Neural crest cell (in vitro differentiated cells): ENCODE results near the gene RAB3IL1. TPM values are rescaled to one million over a fixed set of nuclear protein-coding genes. Genes with fewer than 3 reads are reported as not detected.

Experiments
- DNase-seq: peaks from one replicate; pipeline ENCODE4 v3.0.0; 2021; ENCODE audit warnings: low read depth, mixed read lengths, low spot score
- H3K27ac Mint-ChIP-seq: one replicate; pipeline ENCODE4 v1.8.0; 2021; ENCODE audit warnings: mild to moderate bottlenecking, mixed read lengths; ENCODE audit not compliant: unreplicated experiment
- H3K27me3 Mint-ChIP-seq: 2 replicates; pipeline ENCODE4 v1.8.0; 2021; ENCODE audit warnings: low read depth, mild to moderate bottlenecking, mixed read lengths
- H3K36me3 Mint-ChIP-seq: 2 replicates; pipeline ENCODE4 v1.8.0; 2021; ENCODE audit warnings: low read depth, mild to moderate bottlenecking, mixed read lengths
- H3K4me1 Mint-ChIP-seq: 2 replicates; pipeline ENCODE4 v1.8.0; 2021; ENCODE audit warnings: mixed read lengths
- H3K4me3 Mint-ChIP-seq: one replicate; pipeline ENCODE4 v1.8.0; 2021; ENCODE audit warnings: mild to moderate bottlenecking, mixed read lengths
- H3K9me3 Mint-ChIP-seq: 2 replicates; pipeline ENCODE4 v1.8.0; 2021; ENCODE audit warnings: mixed read lengths
- total RNA-seq: library from RNA; stranded (reverse); gene quantifications from 2 replicates; pipeline ENCODE4 v1.2.1, GENCODE V29; 2021
- TF ChIP-seq, protein P1 (sequence below): fragments of 200-600 bp; sonication (generic); conservative IDR thresholded peaks from 2 replicates; pipeline ENCODE4 v1.5.0; 2021; ENCODE audit warnings: antibody characterized with exemption, mild to moderate bottlenecking

The RAB3IL1 gene
- total RNA-seq, 1 donor from 2014 or later, result 3.4 TPM

GRCh38 chr11:61945191-61945590 is 27.8 kb upstream of the RAB3IL1 start:
- H3K36me3 Mint-ChIP-seq, result no peaks in the 10 kb centered on the region
- no peak overlapping the region for H3K27ac Mint-ChIP-seq
- peaks cover 12% of the 10 kb centered on the region for H3K4me1 Mint-ChIP-seq
- TF ChIP-seq, protein P1, sequence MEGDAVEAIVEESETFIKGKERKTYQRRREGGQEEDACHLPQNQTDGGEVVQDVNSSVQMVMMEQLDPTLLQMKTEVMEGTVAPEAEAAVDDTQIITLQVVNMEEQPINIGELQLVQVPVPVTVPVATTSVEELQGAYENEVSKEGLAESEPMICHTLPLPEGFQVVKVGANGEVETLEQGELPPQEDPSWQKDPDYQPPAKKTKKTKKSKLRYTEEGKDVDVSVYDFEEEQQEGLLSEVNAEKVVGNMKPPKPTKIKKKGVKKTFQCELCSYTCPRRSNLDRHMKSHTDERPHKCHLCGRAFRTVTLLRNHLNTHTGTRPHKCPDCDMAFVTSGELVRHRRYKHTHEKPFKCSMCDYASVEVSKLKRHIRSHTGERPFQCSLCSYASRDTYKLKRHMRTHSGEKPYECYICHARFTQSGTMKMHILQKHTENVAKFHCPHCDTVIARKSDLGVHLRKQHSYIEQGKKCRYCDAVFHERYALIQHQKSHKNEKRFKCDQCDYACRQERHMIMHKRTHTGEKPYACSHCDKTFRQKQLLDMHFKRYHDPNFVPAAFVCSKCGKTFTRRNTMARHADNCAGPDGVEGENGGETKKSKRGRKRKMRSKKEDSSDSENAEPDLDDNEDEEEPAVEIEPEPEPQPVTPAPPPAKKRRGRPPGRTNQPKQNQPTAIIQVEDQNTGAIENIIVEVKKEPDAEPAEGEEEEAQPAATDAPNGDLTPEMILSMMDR, result no peak
- DNase-seq, result no peak
- H3K4me3 Mint-ChIP-seq, result no peak overlapping the region
- no peaks in the 10 kb centered on the region for H3K9me3 Mint-ChIP-seq
- peaks cover 16% of the 10 kb centered on the region for H3K27me3 Mint-ChIP-seq

DNA sequence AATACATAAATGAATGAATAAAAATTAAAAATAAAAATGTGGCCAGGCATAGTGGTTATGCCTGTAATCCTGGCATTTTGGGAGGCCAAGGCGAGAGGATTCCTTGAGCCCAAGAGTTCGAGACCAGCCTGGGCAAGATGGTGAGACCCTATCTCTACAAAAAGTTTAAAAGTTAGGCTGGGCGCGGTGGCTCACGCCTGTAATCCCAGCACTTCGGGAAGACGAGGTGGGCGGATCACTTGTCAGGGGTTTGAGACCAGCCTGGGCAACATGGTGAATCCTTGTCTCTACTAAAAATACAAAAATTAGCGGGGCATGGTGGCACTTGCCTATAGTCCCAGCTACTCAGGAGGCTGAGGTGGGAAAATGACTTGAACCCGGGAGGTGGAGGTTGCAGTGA is 23.1 kb upstream of the RAB3IL1 start:
- H3K27me3 Mint-ChIP-seq, result peaks cover 25% of the 10 kb centered on the region
- no peaks in the 10 kb centered on the region for H3K4me1 Mint-ChIP-seq
- DNase-seq, result no peak
- H3K9me3 Mint-ChIP-seq, result no peaks in the 10 kb centered on the region
- no peaks in the 10 kb centered on the region for H3K36me3 Mint-ChIP-seq
- TF ChIP-seq, protein P1, result no peak
- H3K4me3 Mint-ChIP-seq, result no peak overlapping the region
- H3K27ac Mint-ChIP-seq, result no peak overlapping the region

GRCh38 chr11:61935861-61936260 is 18.5 kb upstream of the RAB3IL1 start:
- H3K4me3 Mint-ChIP-seq, result no peak overlapping the region
- H3K27me3 Mint-ChIP-seq, result peaks cover 26% of the 10 kb centered on the region
- no peaks in the 10 kb centered on the region for H3K9me3 Mint-ChIP-seq
- H3K36me3 Mint-ChIP-seq, result no peaks in the 10 kb centered on the region
- H3K4me1 Mint-ChIP-seq, result no peaks in the 10 kb centered on the region
- DNase-seq, result no peak
- TF ChIP-seq, protein P1, result no peak
- H3K27ac Mint-ChIP-seq, result no peak overlapping the region

- Mint-ChIP-seq H3K36me3 (no peaks in the 10 kb centered on the region), H3K4me3 (no peak overlapping the region), H3K4me1 (peaks cover 3% of the 10 kb centered on the region), H3K9me3 (no peaks in the 10 kb centered on the region), H3K27ac (no peak overlapping the region), H3K27me3 (peaks cover 18% of the 10 kb centered on the region)
- TF ChIP-seq, protein P1, result no peak
- no peak for DNase-seq
Observed at GRCh38 chr11:61930933-61931332, 13.6 kb upstream of the RAB3IL1 start.

DNA sequence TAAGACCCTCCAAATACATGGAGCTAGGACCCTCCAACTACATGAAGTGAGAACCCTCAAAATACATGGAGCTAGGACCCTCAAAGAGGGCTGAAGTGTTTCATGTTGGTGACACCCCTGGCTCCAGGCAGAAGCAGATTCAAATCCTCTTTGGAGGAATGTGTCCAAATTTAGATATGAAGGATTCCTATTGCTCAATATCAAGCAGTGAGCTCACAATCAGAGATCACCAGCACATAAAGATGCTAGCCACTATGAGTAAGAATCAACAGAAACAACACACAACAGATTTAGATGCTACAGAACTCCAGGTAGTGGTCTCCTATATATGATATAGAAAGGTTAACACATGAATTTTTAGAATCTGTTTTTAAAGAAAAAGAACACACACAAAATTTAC is 11.2 kb upstream of the RAB3IL1 start:
- TF ChIP-seq, protein P1, result no peak
- Mint-ChIP-seq H3K4me3 (no peak overlapping the region), H3K4me1 (peaks cover 4% of the 10 kb centered on the region), H3K27me3 (peaks cover 8% of the 10 kb centered on the region), H3K36me3 (no peaks in the 10 kb centered on the region), H3K9me3 (no peaks in the 10 kb centered on the region), H3K27ac (no peak overlapping the region)
- DNase-seq, result no peak

- TF ChIP-seq, protein P1, result no peak
- Mint-ChIP-seq H3K36me3 (no peaks in the 10 kb centered on the region), H3K4me1 (peaks cover 4% of the 10 kb centered on the region), H3K4me3 (no peak overlapping the region), H3K9me3 (no peaks in the 10 kb centered on the region), H3K27me3 (peaks cover 5% of the 10 kb centered on the region), H3K27ac (no peak overlapping the region)
- no peak for DNase-seq
Observed at GRCh38 chr11:61927501-61927900, 10.1 kb upstream of the RAB3IL1 start.
